ENCODE results near the gene TSPAN6. TPM values are rescaled to one million over a fixed set of nuclear protein-coding genes. Genes with fewer than 3 reads are reported as not detected.

The TSPAN6 gene
- 10 to 100 TPM in 1 of 4 donors, 1 to 10 TPM in 3; 6.2 to 10.2 (median 8.8) TPM for total RNA-seq
- 11.9 TPM for polyA plus RNA-seq
- long read RNA-seq, donor 1, transcript TSPAN6-201 (8 exons, 2,206 nt), result major isoform, 24 of 27 reads
- long read RNA-seq, donor 1, partial matches to known transcripts, result 0 of 27 reads
- long read RNA-seq, donor 1, other reads (novel, unspliced or antisense), result 3 of 27 reads
- long read RNA-seq, donor 2, transcript TSPAN6-201 (8 exons, 2,206 nt), result major isoform, 7 of 10 reads
- long read RNA-seq, donor 2, partial matches to known transcripts, result 1 of 10 reads
- long read RNA-seq, donor 2, other reads (novel, unspliced or antisense), result 2 of 10 reads
- long read RNA-seq, donor 3, transcript TSPAN6-201 (8 exons, 2,206 nt), result major isoform, 32 of 46 reads
- long read RNA-seq, donor 3, partial matches to known transcripts, result 1 of 46 reads
- long read RNA-seq, donor 3, other reads (novel, unspliced or antisense), result 13 of 46 reads
- long read RNA-seq, donor 4, transcript TSPAN6-201 (8 exons, 2,206 nt), result major isoform, 5 of 11 reads
- long read RNA-seq, donor 4, partial matches to known transcripts, result 1 of 11 reads
- long read RNA-seq, donor 4, other reads (novel, unspliced or antisense), result 5 of 11 reads

- ATAC-seq, result peak; percentile 99
- Histone ChIP-seq H3K9me3 (ENCODE audit: control insufficient read depth, low read length) (no peaks in the 10 kb centered on the region), H3K4me3 (ENCODE audit: low read length) (peak within 1 kb of the TSS; percentile 91), H3K27me3 (ENCODE audit: control insufficient read depth, insufficient read depth) (no peaks in the 10 kb centered on the region), H3K4me1 (ENCODE audit: control insufficient read depth, insufficient read depth, low read length) (no peaks in the 10 kb centered on the region), H3K27ac (ENCODE audit: low read length) (peak within 1 kb of the TSS; percentile 30)
- peak; percentile 80 to 90 (median 90) for DNase-seq
- intact Hi-C loops (cut with DNase I), result no loop called here
- WGBS, result 2% methylated on average over 51 of the region's 51 CpGs
These were observed at the start of gene TSPAN6 for GRCh38 chrX:100636321-100636991. TSS of gene TSPAN6 (minus strand) at chrX:100636806. CDS start at chrX:100636694, 112 bp downstream.

- Histone ChIP-seq H3K9me3 (ENCODE audit: control insufficient read depth, low read length) (no peaks in the 10 kb centered on the region), H3K27ac (ENCODE audit: low read length) (no peak overlapping the region), H3K4me3 (ENCODE audit: low read length) (no peak overlapping the region), H3K4me1 (ENCODE audit: control insufficient read depth, insufficient read depth, low read length) (no peaks in the 10 kb centered on the region), H3K27me3 (ENCODE audit: control insufficient read depth, insufficient read depth) (no peaks in the 10 kb centered on the region)
- intact Hi-C loops (cut with DNase I), result loop anchor here in 3 of 4 donors (5.0 to 10.0 kb wide), 4 partner anchors 76 to 599 kb away; no protein-coding TSS in a partner anchor
- 16% methylated on average over 1 of the region's 1 CpG for WGBS
- ATAC-seq, result no peak
- DNase-seq, result no peak
These were observed 49.3 kb upstream of the TSPAN6 start for GRCh38 chrX:100685997-100686305.

- peak; percentile 63 to 77 for ATAC-seq
- WGBS, result 33% methylated on average over 5 of the region's 5 CpGs
- H3K27me3 ChIP-seq (ENCODE audit: control insufficient read depth, insufficient read depth), result no peaks in the 10 kb centered on the region
- H3K4me1 ChIP-seq (ENCODE audit: control insufficient read depth, insufficient read depth, low read length), result no peaks in the 10 kb centered on the region
- no peaks in the 10 kb centered on the region for H3K9me3 ChIP-seq (ENCODE audit: control insufficient read depth, low read length)
- intact Hi-C loops (cut with DNase I), result loop anchor here in 3 of 4 donors (5.0 to 10.0 kb wide), 4 partner anchors 77 to 599 kb away; no protein-coding TSS in a partner anchor
- DNase-seq, result peak in 2 of 3 donors; percentile 20 to 48
- no peak overlapping the region for H3K27ac ChIP-seq (ENCODE audit: low read length)
- no peak overlapping the region for H3K4me3 ChIP-seq (ENCODE audit: low read length)
These were observed 48.8 kb upstream of the TSPAN6 start for GRCh38 chrX:100685284-100685996.

GRCh38 chrX:100682939-100683338 lies 46.3 kb upstream of the TSPAN6 start:
- Histone ChIP-seq H3K4me1 (ENCODE audit: control insufficient read depth, insufficient read depth, low read length) (no peaks in the 10 kb centered on the region), H3K4me3 (ENCODE audit: low read length) (no peak overlapping the region), H3K27ac (ENCODE audit: low read length) (no peak overlapping the region), H3K9me3 (ENCODE audit: control insufficient read depth, low read length) (no peaks in the 10 kb centered on the region), H3K27me3 (ENCODE audit: control insufficient read depth, insufficient read depth) (no peaks in the 10 kb centered on the region)
- ATAC-seq (no peak), DNase-seq (no peak)
- intact Hi-C loops (cut with DNase I), result loop anchor here in 2 of 4 donors (10.0 kb wide), 2 partner anchors 82 to 602 kb away; no protein-coding TSS in a partner anchor
- WGBS, result 96% methylated on average over 8 of the region's 8 CpGs

GRCh38 chrX:100681599-100681998 lies 45.0 kb upstream of the TSPAN6 start:
- no peaks in the 10 kb centered on the region for H3K9me3 ChIP-seq (ENCODE audit: control insufficient read depth, low read length)
- H3K4me1 ChIP-seq (ENCODE audit: control insufficient read depth, insufficient read depth, low read length), result no peaks in the 10 kb centered on the region
- ATAC-seq (no peak), DNase-seq (no peak)
- H3K4me3 ChIP-seq (ENCODE audit: low read length), result no peak overlapping the region
- H3K27me3 ChIP-seq (ENCODE audit: control insufficient read depth, insufficient read depth), result no peaks in the 10 kb centered on the region
- no peak overlapping the region for H3K27ac ChIP-seq (ENCODE audit: low read length)
- WGBS, result 74% methylated on average over 3 of the region's 3 CpGs
- intact Hi-C loops (cut with DNase I), result loop anchor here in 2 of 4 donors (10.0 kb wide), 2 partner anchors 83 to 603 kb away; no protein-coding TSS in a partner anchor

GRCh38 chrX:100680756-100681155 lies 44.1 kb upstream of the TSPAN6 start:
- intact Hi-C loops (cut with DNase I), result loop anchor here in 2 of 4 donors (10.0 kb wide), 2 partner anchors 84 to 604 kb away; no protein-coding TSS in a partner anchor
- Histone ChIP-seq H3K9me3 (ENCODE audit: control insufficient read depth, low read length) (no peaks in the 10 kb centered on the region), H3K27me3 (ENCODE audit: control insufficient read depth, insufficient read depth) (no peaks in the 10 kb centered on the region), H3K4me3 (ENCODE audit: low read length) (no peak overlapping the region), H3K27ac (ENCODE audit: low read length) (no peak overlapping the region), H3K4me1 (ENCODE audit: control insufficient read depth, insufficient read depth, low read length) (no peaks in the 10 kb centered on the region)
- DNase-seq, result no peak
- 31% methylated on average over 2 of the region's 2 CpGs for WGBS
- ATAC-seq, result no peak

- Histone ChIP-seq H3K27ac (ENCODE audit: low read length) (no peak overlapping the region), H3K4me3 (ENCODE audit: low read length) (no peak overlapping the region), H3K27me3 (ENCODE audit: control insufficient read depth, insufficient read depth) (no peaks in the 10 kb centered on the region), H3K4me1 (ENCODE audit: control insufficient read depth, insufficient read depth, low read length) (no peaks in the 10 kb centered on the region), H3K9me3 (ENCODE audit: control insufficient read depth, low read length) (no peaks in the 10 kb centered on the region)
- ATAC-seq (no peak), DNase-seq (no peak)
- intact Hi-C loops (cut with DNase I), result no loop called here
- 50% methylated on average over 5 of the region's 5 CpGs for WGBS
These were observed 41.1 kb upstream of the TSPAN6 start for GRCh38 chrX:100677611-100678181.

GRCh38 chrX:100674705-100675104 lies 38.1 kb upstream of the TSPAN6 start:
- Histone ChIP-seq H3K27ac (ENCODE audit: low read length) (no peak overlapping the region), H3K4me3 (ENCODE audit: low read length) (no peak overlapping the region), H3K4me1 (ENCODE audit: control insufficient read depth, insufficient read depth, low read length) (no peaks in the 10 kb centered on the region), H3K9me3 (ENCODE audit: control insufficient read depth, low read length) (no peaks in the 10 kb centered on the region), H3K27me3 (ENCODE audit: control insufficient read depth, insufficient read depth) (no peaks in the 10 kb centered on the region)
- DNase-seq (no peak), ATAC-seq (peak; percentile 38 to 43)
- WGBS, result 18% methylated on average over 2 of the region's 2 CpGs
- intact Hi-C loops (cut with DNase I), result no loop called here

- DNase-seq (no peak), ATAC-seq (no peak)
- no peaks in the 10 kb centered on the region for H3K4me1 ChIP-seq (ENCODE audit: control insufficient read depth, insufficient read depth, low read length)
- no peaks in the 10 kb centered on the region for H3K27me3 ChIP-seq (ENCODE audit: control insufficient read depth, insufficient read depth)
- intact Hi-C loops (cut with DNase I), result no loop called here
- no peak overlapping the region for H3K27ac ChIP-seq (ENCODE audit: low read length)
- H3K4me3 ChIP-seq (ENCODE audit: low read length), result no peak overlapping the region
- WGBS, result 70% methylated on average over 3 of the region's 3 CpGs
- no peaks in the 10 kb centered on the region for H3K9me3 ChIP-seq (ENCODE audit: control insufficient read depth, low read length)
These were observed 36.9 kb upstream of the TSPAN6 start for GRCh38 chrX:100673397-100673953.

GRCh38 chrX:100672966-100673365 lies 36.4 kb upstream of the TSPAN6 start:
- WGBS, result 89% methylated on average over 3 of the region's 3 CpGs
- no peak overlapping the region for H3K27ac ChIP-seq (ENCODE audit: low read length)
- ATAC-seq, result no peak
- intact Hi-C loops (cut with DNase I), result no loop called here
- no peak for DNase-seq
- H3K4me1 ChIP-seq (ENCODE audit: control insufficient read depth, insufficient read depth, low read length), result no peaks in the 10 kb centered on the region
- no peaks in the 10 kb centered on the region for H3K9me3 ChIP-seq (ENCODE audit: control insufficient read depth, low read length)
- H3K27me3 ChIP-seq (ENCODE audit: control insufficient read depth, insufficient read depth), result no peaks in the 10 kb centered on the region
- H3K4me3 ChIP-seq (ENCODE audit: low read length), result no peak overlapping the region
